ENCODE measurements around the gene RASL10A.
A peak's percentile ranks its signal among the peaks of the same experiment; 100 is the strongest.

Gene RASL10A

DNA sequence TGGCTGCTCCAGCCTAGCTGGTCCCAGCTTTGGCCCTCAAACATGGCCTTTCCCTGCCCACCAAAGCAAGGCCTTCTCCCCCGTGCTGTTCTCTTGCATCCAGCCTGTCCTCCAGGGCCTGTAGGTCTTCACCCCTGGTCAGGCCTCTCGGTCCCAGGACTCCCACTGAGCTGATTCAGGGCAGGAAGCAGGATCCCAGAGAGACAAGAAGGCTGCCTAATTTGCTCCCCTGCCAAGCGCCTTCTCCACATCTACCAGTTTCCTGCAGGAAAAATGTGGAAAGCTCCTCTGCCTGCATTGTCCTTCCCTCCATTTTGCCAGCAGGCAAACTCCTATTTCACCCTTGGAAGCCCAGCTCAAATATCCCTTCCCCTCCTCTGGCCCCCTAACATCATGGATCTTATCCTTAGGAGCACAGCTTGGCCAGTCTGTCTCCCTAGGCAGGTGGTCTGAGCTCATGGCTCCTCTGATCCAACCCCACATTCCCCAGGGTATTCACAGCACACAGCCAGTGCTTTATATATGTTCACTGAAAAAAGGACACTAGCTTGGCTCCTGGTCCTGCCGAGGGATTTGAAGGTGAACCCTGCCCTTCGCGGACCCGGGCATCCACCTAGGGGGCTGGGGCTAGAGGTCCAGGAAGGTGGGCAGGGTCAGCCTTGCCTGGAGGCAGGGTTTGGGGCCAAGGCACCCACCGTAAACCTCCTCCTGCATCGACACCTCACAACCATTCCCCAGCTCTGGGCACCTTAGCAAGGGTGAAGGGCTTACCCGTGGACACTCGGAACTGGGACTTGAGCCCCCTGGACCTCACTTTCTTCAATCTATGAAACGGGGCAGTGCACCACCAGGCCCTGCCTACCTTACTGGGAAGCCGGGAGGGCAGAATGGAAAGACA, 48.7 kb downstream of the RASL10A start:
- peak; percentile 41 for DNase-seq

DNA sequence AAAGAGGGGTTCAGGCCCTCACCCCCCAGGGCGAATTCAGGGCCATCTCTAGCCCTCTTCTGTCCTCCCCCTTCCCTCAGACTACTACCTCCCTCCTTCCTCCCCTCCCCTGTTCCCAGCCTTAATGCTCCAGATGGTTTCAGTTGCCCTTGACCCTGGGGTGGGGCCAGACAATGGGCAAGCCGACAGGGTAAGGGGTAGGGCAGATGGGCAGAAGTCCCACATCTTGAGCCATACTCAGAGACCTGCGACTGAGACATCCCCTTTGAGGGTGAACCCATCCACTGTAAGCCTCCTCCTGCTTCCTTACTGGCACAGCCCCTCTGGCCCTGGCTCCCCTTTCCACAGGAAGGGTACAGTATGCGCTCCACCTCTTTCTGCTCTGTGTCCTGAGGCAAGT, 49.6 kb downstream of the RASL10A start:
- no peak for DNase-seq

DNA sequence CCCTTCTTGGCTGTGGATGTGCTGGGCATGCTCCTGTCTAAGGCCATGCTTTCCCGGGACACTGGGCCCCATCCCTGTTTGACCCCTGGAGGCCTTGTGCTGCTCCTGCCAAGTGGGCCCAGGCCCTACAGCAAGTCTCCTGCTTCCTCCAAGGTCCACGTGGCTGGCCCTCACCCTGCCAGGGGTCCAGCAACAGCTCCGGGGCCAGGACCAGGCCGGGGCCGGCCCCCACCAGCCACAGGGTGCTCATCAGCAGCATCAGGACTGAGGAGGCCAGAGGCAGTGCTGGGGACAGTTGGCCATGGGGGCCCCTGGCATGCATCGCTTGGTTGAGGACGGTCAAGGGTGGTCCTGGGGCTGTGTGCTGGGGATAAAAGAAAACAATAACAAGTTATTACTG, 50.2 kb downstream of the RASL10A start:
- no peak for DNase-seq

DNA sequence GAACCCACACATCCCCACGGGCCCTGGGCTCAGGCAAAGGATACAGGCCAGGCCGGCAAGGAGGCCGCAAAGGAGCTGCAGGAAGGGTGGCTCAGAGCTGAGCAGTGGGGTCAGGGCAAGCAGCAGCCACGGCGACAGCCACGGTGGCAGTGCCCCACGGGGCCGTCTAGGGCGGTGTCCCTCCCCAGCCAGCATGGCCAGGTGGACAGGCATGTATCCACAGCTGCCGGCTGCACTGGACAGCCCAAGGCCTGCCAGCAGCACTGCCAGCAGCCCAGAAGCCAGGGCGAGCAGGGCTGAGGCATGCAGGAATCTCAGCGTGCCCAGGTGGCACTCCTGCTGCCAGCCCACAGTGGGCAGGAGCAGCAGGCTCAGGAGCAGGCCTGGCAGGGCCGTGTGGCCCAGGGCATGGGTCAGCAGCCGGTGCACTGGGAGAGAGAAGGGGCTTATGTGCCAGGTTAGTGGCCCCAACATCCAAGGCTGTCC, 51.7 kb downstream of the RASL10A start:
- DNase-seq: no peak
